Measurements from ENCODE around the gene TEDC1. TPM values are rescaled to one million over a fixed set of nuclear protein-coding genes. Genes with fewer than 3 reads are reported as not detected.

The TEDC1 gene
- total and polyA plus RNA-seq, 2 experiments from 2014 or later, result 6.4 to 9.8 TPM

- Histone ChIP-seq H4K20me1 (ENCODE audit: insufficient read depth) (no peaks in the 10 kb centered on the region), H2AFZ (no peak overlapping the region), H3K4me1 (ENCODE audit: insufficient read depth) (peaks cover 4% of the 10 kb centered on the region; the same call in 1 of the 2 replicates), H3K4me2 (ENCODE audit: unreplicated experiment) (no peak overlapping the region), H3K4me3 (peak overlapping the region; percentile 72; the same call in 1 of the 2 replicates), H3K36me3 (ENCODE audit: low read depth) (no peaks in the 10 kb centered on the region), H3K79me2 (ENCODE audit: insufficient read depth) (no peaks in the 10 kb centered on the region), H3K9me3 (ENCODE audit: low read depth) (no peaks in the 10 kb centered on the region), H3F3A (ENCODE audit: insufficient read depth) (no peaks in the 10 kb centered on the region), H3K27me3 (replicated peaks; ENCODE audit: insufficient read depth) (peaks cover 7% of the 10 kb centered on the region), H3K9me2 (ENCODE audit: insufficient read depth) (no peaks in the 10 kb centered on the region), H3K9ac (no peak overlapping the region; the same call in 1 of the 2 replicates), H3K27ac (no peak overlapping the region)
- DNase-seq, result no peak
- WGBS, 2 experiments (ENCODE audit: low coverage in 1 of 2, low lambda C conversion rate in 2 of 2, missing lambda C conversion rate in 2 of 2), result 54 to 67% methylated on average over 20 to 24 of the region's 24 CpGs
- no peak for TF ChIP-seq EZH2 (IDR thresholded peaks at IDR 0.05; ENCODE audit: insufficient read depth, poor library complexity, severe bottlenecking)
- no peak for TF ChIP-seq EZH2phosphoT487 (IDR thresholded peaks at IDR 0.05; ENCODE audit: insufficient read depth, low read depth)
- in situ Hi-C loops (cut with MboI), result no loop called here
These were observed 1.3 kb downstream of the TEDC1 start for GRCh38 chr14:105492031-105492970.

GRCh38 chr14:105492971-105493871 lies 2.2 kb downstream of the TEDC1 start:
- Histone ChIP-seq H3K4me2 (ENCODE audit: unreplicated experiment) (no peak overlapping the region), H3F3A (ENCODE audit: insufficient read depth) (no peaks in the 10 kb centered on the region), H3K27ac (no peak overlapping the region), H4K20me1 (ENCODE audit: insufficient read depth) (no peaks in the 10 kb centered on the region), H3K79me2 (ENCODE audit: insufficient read depth) (no peaks in the 10 kb centered on the region), H3K27me3 (replicated peaks; ENCODE audit: insufficient read depth) (no peaks in the 10 kb centered on the region), H3K9me2 (ENCODE audit: insufficient read depth) (no peaks in the 10 kb centered on the region), H3K9ac (no peak overlapping the region), H3K36me3 (ENCODE audit: low read depth) (no peaks in the 10 kb centered on the region), H3K4me1 (ENCODE audit: insufficient read depth) (peaks cover 4% of the 10 kb centered on the region; the same call in 1 of the 2 replicates), H3K4me3 (no peak overlapping the region), H2AFZ (no peak overlapping the region), H3K9me3 (ENCODE audit: low read depth) (no peaks in the 10 kb centered on the region)
- no peak for TF ChIP-seq EZH2 (IDR thresholded peaks at IDR 0.05; ENCODE audit: insufficient read depth, poor library complexity, severe bottlenecking)
- no peak for TF ChIP-seq EZH2phosphoT487 (IDR thresholded peaks at IDR 0.05; ENCODE audit: insufficient read depth, low read depth)
- WGBS, 2 experiments (ENCODE audit: low coverage in 1 of 2, low lambda C conversion rate in 2 of 2, missing lambda C conversion rate in 2 of 2), result 73 to 87% methylated on average over 13 to 20 of the region's 20 CpGs
- in situ Hi-C loops (cut with MboI), result no loop called here
- DNase-seq, result no peak

GRCh38 chr14:105493921-105494605 lies 3.0 kb downstream of the TEDC1 start:
- H3K79me2 ChIP-seq (ENCODE audit: insufficient read depth), result no peaks in the 10 kb centered on the region
- no peak overlapping the region for H3K4me2 ChIP-seq (ENCODE audit: unreplicated experiment)
- H3K27me3 ChIP-seq (replicated peaks; ENCODE audit: insufficient read depth), result no peaks in the 10 kb centered on the region
- 93 to 97% methylated on average over 13 of the region's 16 CpGs for WGBS, 2 experiments (ENCODE audit: low coverage in 1 of 2, low lambda C conversion rate in 2 of 2, missing lambda C conversion rate in 2 of 2)
- H3F3A ChIP-seq (ENCODE audit: insufficient read depth), result no peaks in the 10 kb centered on the region
- TF ChIP-seq EZH2phosphoT487 (IDR thresholded peaks at IDR 0.05; ENCODE audit: insufficient read depth, low read depth) (no peak), EZH2 (IDR thresholded peaks at IDR 0.05; ENCODE audit: insufficient read depth, poor library complexity, severe bottlenecking) (no peak)
- H3K4me1 ChIP-seq (ENCODE audit: insufficient read depth), result peaks cover 4% of the 10 kb centered on the region; the same call in 1 of the 2 replicates
- no peaks in the 10 kb centered on the region for H3K9me3 ChIP-seq (ENCODE audit: low read depth)
- in situ Hi-C loops (cut with MboI), result no loop called here
- no peaks in the 10 kb centered on the region for H4K20me1 ChIP-seq (ENCODE audit: insufficient read depth)
- H2AFZ ChIP-seq, result no peak overlapping the region
- DNase-seq, result no peak
- no peak overlapping the region for H3K4me3 ChIP-seq
- no peaks in the 10 kb centered on the region for H3K9me2 ChIP-seq (ENCODE audit: insufficient read depth)
- no peaks in the 10 kb centered on the region for H3K36me3 ChIP-seq (ENCODE audit: low read depth)
- no peak overlapping the region for H3K27ac ChIP-seq
- H3K9ac ChIP-seq, result no peak overlapping the region

- in situ Hi-C loops (cut with MboI), result no loop called here
These were observed 3.5 kb downstream of the TEDC1 start for GRCh38 chr14:105494606-105494929.

More at GRCh38 chr14:105494606-105494929, 3.5 kb downstream of the TEDC1 start:
- Histone ChIP-seq H3K4me1 (ENCODE audit: insufficient read depth) (no peaks in the 10 kb centered on the region), H3K27ac (no peak overlapping the region), H2AFZ (no peak overlapping the region), H3F3A (ENCODE audit: insufficient read depth) (no peaks in the 10 kb centered on the region), H3K79me2 (ENCODE audit: insufficient read depth) (no peaks in the 10 kb centered on the region), H4K20me1 (ENCODE audit: insufficient read depth) (no peaks in the 10 kb centered on the region), H3K4me2 (ENCODE audit: unreplicated experiment) (no peak overlapping the region), H3K9me3 (ENCODE audit: low read depth) (no peaks in the 10 kb centered on the region), H3K9ac (no peak overlapping the region), H3K9me2 (ENCODE audit: insufficient read depth) (no peaks in the 10 kb centered on the region), H3K36me3 (ENCODE audit: low read depth) (no peaks in the 10 kb centered on the region), H3K27me3 (replicated peaks; ENCODE audit: insufficient read depth) (no peaks in the 10 kb centered on the region), H3K4me3 (no peak overlapping the region)
- DNase-seq, result no peak
- 92 to 93% methylated on average over 6 of the region's 6 CpGs for WGBS, 2 experiments (ENCODE audit: low coverage in 1 of 2, low lambda C conversion rate in 2 of 2, missing lambda C conversion rate in 2 of 2)
- TF ChIP-seq EZH2 (IDR thresholded peaks at IDR 0.05; ENCODE audit: insufficient read depth, poor library complexity, severe bottlenecking) (no peak), EZH2phosphoT487 (IDR thresholded peaks at IDR 0.05; ENCODE audit: insufficient read depth, low read depth) (no peak)
